ENCODE data around the gene HNRNPU.

DNA sequence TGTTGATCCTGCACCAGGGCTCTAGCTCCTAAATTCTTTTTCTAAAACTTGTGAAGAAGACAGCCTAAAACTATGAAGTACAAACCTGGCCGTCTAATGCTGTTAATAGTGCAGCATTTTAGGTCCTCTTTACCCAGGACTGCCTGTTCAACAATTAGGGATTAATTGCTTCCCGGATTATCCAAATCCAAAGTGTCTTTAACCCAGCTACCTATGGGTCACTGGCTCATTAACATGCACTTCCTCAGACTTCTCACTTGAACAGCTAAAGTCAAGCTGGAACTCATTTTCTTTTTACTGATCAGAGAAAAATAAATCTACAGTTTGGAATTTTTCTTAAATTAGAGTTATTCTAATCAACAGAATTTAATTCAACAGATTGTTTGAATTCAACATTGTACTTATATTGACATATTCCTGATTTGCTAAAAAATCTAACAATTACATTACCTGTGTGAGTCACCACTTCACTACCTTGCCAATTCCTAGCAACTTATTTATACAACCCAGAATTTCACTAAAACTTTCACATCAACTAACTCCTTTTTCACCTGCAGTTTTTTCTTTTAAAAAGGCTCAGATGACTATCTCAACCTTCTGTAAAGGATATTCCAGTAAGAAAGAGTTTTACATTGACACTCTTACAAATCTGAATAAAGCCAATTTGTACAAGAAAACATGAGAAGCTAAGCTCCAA lies 3.3 kb downstream of the HNRNPU start:
- TF ChIP-seq POLR2A (IDR thresholded peaks at IDR 0.05) (no peak), POLR2AphosphoS5 (IDR thresholded peaks at IDR 0.05) (no peak)

Measured in breast epithelium (tissue), 3 donors.